Caco-2 (cell line): ENCODE data around the gene MEST. TPM values are rescaled to one million over a fixed set of nuclear protein-coding genes. Genes with fewer than 3 reads are reported as not detected.

Source experiments
- BruUV-seq: library from RNA; stranded (reverse); fragments of 400-500 nt; replicated peaks from 2 replicates; lab custom pipeline; 2021; lab: Mats Ljungman, UMichigan
- CTCF ChIA-PET: fragments of 300-600 bp; sonication (Branson Sonifier 250); formaldehyde crosslinking; loops from one replicate; lab custom pipeline; 2022; ENCODE audit warnings: antibody characterized with exemption; lab: Charles Lee
- POLR2A ChIA-PET: fragments of 300-600 bp; sonication (Branson Sonifier 250); formaldehyde crosslinking; loops from one replicate; lab custom pipeline; 2022; ENCODE audit warnings: antibody characterized with exemption; lab: Charles Lee
- DNase-seq, 2 experiments: peaks; one replicate each; pipeline versions ENCODE4 v3.0.0 to v3.0.0-alpha.2; 2020 to 2022
- H3K27me3 ChIP-seq: replicated peaks from 2 replicates; pipeline ENCODE4 v1.6.0; 2011; ENCODE audit warnings: low read length; ENCODE audit not compliant: control insufficient read depth, insufficient read depth
- H3K36me3 ChIP-seq: 2 replicates; pipeline ENCODE4 v1.5.1; 2011; ENCODE audit warnings: low read length; ENCODE audit not compliant: control insufficient read depth, insufficient read depth
- H3K4me1 ChIP-seq: fragments of 250-450 bp; sonication (Bioruptor Pico); 2 replicates; pipeline ENCODE4 v1.5.1; 2020; ENCODE audit warnings: mild to moderate bottlenecking
- H3K4me3 ChIP-seq: 2 replicates; pipeline ENCODE4 v1.5.1; 2011; ENCODE audit warnings: low read depth, mild to moderate bottlenecking, control low read depth, low read length
- H3K9me3 ChIP-seq: fragments of 250-450 bp; sonication (Bioruptor Pico); 2 replicates; pipeline ENCODE4 v1.5.1; 2020; ENCODE audit warnings: mild to moderate bottlenecking, moderate library complexity
- H3K27ac Mint-ChIP-seq: one replicate; pipeline ENCODE4 v1.8.0; 2022; ENCODE audit warnings: mixed read lengths; ENCODE audit not compliant: unreplicated experiment
- H3K27me3 Mint-ChIP-seq: one replicate; pipeline ENCODE4 v1.8.0; 2022; ENCODE audit warnings: mixed read lengths; ENCODE audit not compliant: insufficient read depth, unreplicated experiment
- H3K36me3 Mint-ChIP-seq: one replicate; pipeline ENCODE4 v1.8.0; 2022; ENCODE audit warnings: mild to moderate bottlenecking, mixed read lengths; ENCODE audit not compliant: insufficient read depth, unreplicated experiment
- H3K4me1 Mint-ChIP-seq: one replicate; pipeline ENCODE4 v1.8.0; 2022; ENCODE audit warnings: low read depth, mixed read lengths; ENCODE audit not compliant: unreplicated experiment
- H3K4me3 Mint-ChIP-seq: one replicate; pipeline ENCODE4 v1.8.0; 2022; ENCODE audit warnings: mild to moderate bottlenecking, moderate library complexity, mixed read lengths; ENCODE audit not compliant: unreplicated experiment
- H3K9me3 Mint-ChIP-seq: one replicate; pipeline ENCODE4 v1.8.0; 2022; ENCODE audit warnings: mixed read lengths; ENCODE audit not compliant: unreplicated experiment
- CTCF ChIP-seq, 2 experiments: fragments of 200-600 bp in 1 of 2; IDR thresholded peaks; 1 replicate in 1 of 2; 2 replicates in 1 of 2; pipeline versions ENCODE4 v1.5.1 to v1.8.0; 2011 to 2022; ENCODE audit warnings: antibody characterized with exemption in 1 of 2, control low read depth in 1 of 2, inconsistent platforms in 1 of 2, low read depth in 1 of 2, low read length in 1 of 2, mild to moderate bottlenecking in 1 of 2, moderate library complexity in 1 of 2; ENCODE audit not compliant: insufficient read depth in 1 of 2, severe bottlenecking in 1 of 2, unreplicated experiment in 1 of 2
- intact Hi-C: fragments of 100-400 bp; cut with micrococcal nuclease; formaldehyde crosslinking; loops from one replicate; pipeline ENCODE4 v1.10.0; 2022; ENCODE audit not compliant: unreplicated experiment
- total RNA-seq: library from RNA; stranded (reverse); gene quantifications from 2 replicates; pipeline ENCODE4 v1.2.3, GENCODE V29; 2022

Gene MEST
- total RNA-seq, 1 experiment from 2014 or later: 270 TPM

DNA sequence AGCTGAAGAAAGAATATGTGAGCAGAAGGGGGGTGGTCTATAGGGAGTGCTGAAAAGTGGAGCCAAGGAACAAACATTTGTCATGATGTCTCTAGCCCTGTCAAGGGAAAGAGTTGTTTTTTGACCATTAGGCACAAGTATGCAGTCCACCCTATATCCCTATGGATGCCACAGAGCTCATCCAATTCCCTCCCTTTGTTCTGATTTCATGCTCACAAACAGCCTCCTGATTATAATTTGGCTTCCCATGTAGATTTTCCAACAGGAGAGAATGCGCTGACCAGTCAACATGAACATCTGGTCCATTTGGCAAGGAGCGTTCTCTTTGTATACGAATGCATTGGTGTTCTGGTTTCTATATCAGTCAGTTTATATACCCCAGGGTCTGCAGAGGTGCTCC, 38.9 kb upstream of the MEST start:
- POLR2A ChIA-PET: no interaction called here

GRCh38 chr7:130454959-130455358, 36.9 kb upstream of the MEST start:
- no peaks in the 10 kb centered on the region; the same call in 1 of the 2 replicates for H3K27me3 ChIP-seq
- no peaks in the 10 kb centered on the region for H3K36me3 ChIP-seq
- H3K4me1 Mint-ChIP-seq: no peaks in the 10 kb centered on the region
- intact Hi-C loops: no loop called here
- H3K36me3 Mint-ChIP-seq: no peaks in the 10 kb centered on the region
- ChIA-PET CTCF (no interaction called here), POLR2A (no interaction called here)
- H3K4me3 ChIP-seq: no peak overlapping the region
- no peak overlapping the region for H3K27ac Mint-ChIP-seq
- TF ChIP-seq CTCF (IDR thresholded peaks at IDR 0.05; ENCODE audit: insufficient read depth in 1 of 2, low read depth in 1 of 2, low read length in 1 of 2, severe bottlenecking in 1 of 2, unreplicated experiment in 1 of 2): no peak
- no TSS peak for BruUV-seq
- no peak overlapping the region for H3K4me3 Mint-ChIP-seq
- H3K4me1 ChIP-seq: no peaks in the 10 kb centered on the region
- H3K9me3 Mint-ChIP-seq: peaks cover 15% of the 10 kb centered on the region
- DNase-seq: no peak
- H3K9me3 ChIP-seq: peaks cover 5% of the 10 kb centered on the region; the same call in 1 of the 2 replicates
- no peaks in the 10 kb centered on the region for H3K27me3 Mint-ChIP-seq

More for the DNA sequence above, 38.9 kb upstream of the MEST start:
- Histone ChIP-seq H3K36me3 (no peaks in the 10 kb centered on the region), H3K4me3 (no peak overlapping the region), H3K9me3 (peaks cover 7% of the 10 kb centered on the region), H3K27me3 (no peaks in the 10 kb centered on the region; the same call in 1 of the 2 replicates), H3K4me1 (no peaks in the 10 kb centered on the region)
- intact Hi-C loops: no loop called here
- no peak for TF ChIP-seq CTCF (IDR thresholded peaks at IDR 0.05; ENCODE audit: insufficient read depth in 1 of 2, low read depth in 1 of 2, low read length in 1 of 2, severe bottlenecking in 1 of 2, unreplicated experiment in 1 of 2)
- H3K27ac Mint-ChIP-seq: no peak overlapping the region
- no peaks in the 10 kb centered on the region for H3K4me1 Mint-ChIP-seq
- no TSS peak for BruUV-seq
- no peak overlapping the region for H3K4me3 Mint-ChIP-seq
- no peak for DNase-seq
- peaks cover 8% of the 10 kb centered on the region for H3K9me3 Mint-ChIP-seq
- no peaks in the 10 kb centered on the region for H3K36me3 Mint-ChIP-seq
- CTCF ChIA-PET: no interaction called here
- H3K27me3 Mint-ChIP-seq: no peaks in the 10 kb centered on the region

- ChIA-PET CTCF (no interaction called here), POLR2A (no interaction called here)
- no peak for DNase-seq
- H3K36me3 ChIP-seq: no peaks in the 10 kb centered on the region
- H3K27me3 ChIP-seq: no peaks in the 10 kb centered on the region
- no peaks in the 10 kb centered on the region for H3K4me1 ChIP-seq
- no TSS peak for BruUV-seq
- no peak overlapping the region for H3K4me3 Mint-ChIP-seq
- TF ChIP-seq CTCF (IDR thresholded peaks at IDR 0.05; ENCODE audit: insufficient read depth in 1 of 2, low read depth in 1 of 2, low read length in 1 of 2, severe bottlenecking in 1 of 2, unreplicated experiment in 1 of 2): no peak
- H3K4me3 ChIP-seq: no peak overlapping the region
- H3K27me3 Mint-ChIP-seq: no peaks in the 10 kb centered on the region
- H3K4me1 Mint-ChIP-seq: peaks cover 1% of the 10 kb centered on the region
- peaks cover 5% of the 10 kb centered on the region; the same call in 1 of the 2 replicates for H3K9me3 ChIP-seq
- intact Hi-C loops: no loop called here
- H3K27ac Mint-ChIP-seq: no peak overlapping the region
- no peaks in the 10 kb centered on the region for H3K36me3 Mint-ChIP-seq
- H3K9me3 Mint-ChIP-seq: peaks cover 17% of the 10 kb centered on the region
These were observed 33.6 kb upstream of the MEST start for GRCh38 chr7:130458257-130458656.
